ENCODE measurements around the gene FBXO33. TPM values are rescaled to one million over a fixed set of nuclear protein-coding genes. Genes with fewer than 3 reads are reported as not detected.

The FBXO33 gene
- total RNA-seq, 1 donor from 2014 or later = 13.5 TPM

DNA sequence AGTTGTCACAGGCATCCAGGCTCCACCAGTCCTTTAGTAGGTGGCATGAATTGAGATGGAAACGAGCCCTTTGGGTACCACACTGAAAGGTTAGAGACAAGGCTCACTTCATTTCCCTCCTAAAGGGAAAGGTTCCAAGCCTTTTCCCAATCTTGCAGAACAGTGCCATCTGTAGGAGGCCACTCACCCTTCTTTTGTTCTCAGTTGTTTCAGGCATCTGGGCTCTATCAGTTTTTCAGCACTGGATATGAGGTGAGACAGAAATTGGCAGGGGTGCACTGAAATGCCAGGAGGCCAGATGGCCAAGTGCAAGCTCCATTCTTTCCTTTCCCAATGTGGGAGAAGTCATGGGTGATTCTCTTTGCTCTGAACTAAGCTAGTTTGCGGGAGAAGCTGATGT lies 15.2 kb downstream of the FBXO33 start:
- Histone ChIP-seq H3K36me3 (no peaks in the 10 kb centered on the region), H3K27ac (no peak overlapping the region), H3K9me3 (peaks cover 6% of the 10 kb centered on the region), H3K4me3 (no peak overlapping the region), H3K27me3 (no peaks in the 10 kb centered on the region), H3K4me1 (peaks cover 2% of the 10 kb centered on the region)
- DNase-seq = no peak
- ATAC-seq = no peak
- TF ChIP-seq, protein P1, sequence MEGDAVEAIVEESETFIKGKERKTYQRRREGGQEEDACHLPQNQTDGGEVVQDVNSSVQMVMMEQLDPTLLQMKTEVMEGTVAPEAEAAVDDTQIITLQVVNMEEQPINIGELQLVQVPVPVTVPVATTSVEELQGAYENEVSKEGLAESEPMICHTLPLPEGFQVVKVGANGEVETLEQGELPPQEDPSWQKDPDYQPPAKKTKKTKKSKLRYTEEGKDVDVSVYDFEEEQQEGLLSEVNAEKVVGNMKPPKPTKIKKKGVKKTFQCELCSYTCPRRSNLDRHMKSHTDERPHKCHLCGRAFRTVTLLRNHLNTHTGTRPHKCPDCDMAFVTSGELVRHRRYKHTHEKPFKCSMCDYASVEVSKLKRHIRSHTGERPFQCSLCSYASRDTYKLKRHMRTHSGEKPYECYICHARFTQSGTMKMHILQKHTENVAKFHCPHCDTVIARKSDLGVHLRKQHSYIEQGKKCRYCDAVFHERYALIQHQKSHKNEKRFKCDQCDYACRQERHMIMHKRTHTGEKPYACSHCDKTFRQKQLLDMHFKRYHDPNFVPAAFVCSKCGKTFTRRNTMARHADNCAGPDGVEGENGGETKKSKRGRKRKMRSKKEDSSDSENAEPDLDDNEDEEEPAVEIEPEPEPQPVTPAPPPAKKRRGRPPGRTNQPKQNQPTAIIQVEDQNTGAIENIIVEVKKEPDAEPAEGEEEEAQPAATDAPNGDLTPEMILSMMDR (IDR thresholded peaks at IDR 0.05) = no peak
- intact Hi-C loops (cut with DNase I) = no loop called here

- no peak for DNase-seq
- no peak overlapping the region for H3K4me3 ChIP-seq
- no peaks in the 10 kb centered on the region for H3K4me1 ChIP-seq
- H3K27me3 ChIP-seq = no peaks in the 10 kb centered on the region
- H3K36me3 ChIP-seq = no peaks in the 10 kb centered on the region
- no peak overlapping the region for H3K27ac ChIP-seq
- TF ChIP-seq, protein P1 (IDR thresholded peaks at IDR 0.05) = no peak
- intact Hi-C loops (cut with DNase I) = no loop called here
- no peak for ATAC-seq
- peaks cover 6% of the 10 kb centered on the region for H3K9me3 ChIP-seq
Observed at GRCh38 chr14:39416072-39416471, 16.2 kb downstream of the FBXO33 start.

DNA sequence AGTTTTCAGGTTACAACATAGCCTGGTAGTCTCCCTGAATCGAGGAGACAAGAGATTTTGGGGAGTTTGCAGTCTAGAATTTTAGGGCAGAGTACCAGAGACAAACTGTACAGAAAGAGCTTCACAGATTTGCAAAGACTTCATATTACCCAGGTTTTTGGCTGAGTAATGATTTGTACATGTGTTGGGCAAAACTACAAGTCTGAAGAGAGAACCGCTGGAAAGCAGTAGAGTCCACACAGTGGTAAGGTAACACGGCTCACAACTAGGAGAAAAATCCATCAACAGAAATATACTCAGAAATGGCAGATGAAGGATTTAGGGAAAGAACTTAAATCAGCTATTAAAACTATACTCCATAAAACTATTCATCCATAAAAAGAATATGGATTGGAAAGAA lies 25.7 kb downstream of the FBXO33 start:
- Histone ChIP-seq H3K9me3 (no peaks in the 10 kb centered on the region), H3K36me3 (no peaks in the 10 kb centered on the region), H3K27ac (no peak overlapping the region), H3K4me3 (no peak overlapping the region), H3K27me3 (no peaks in the 10 kb centered on the region), H3K4me1 (no peaks in the 10 kb centered on the region)
- TF ChIP-seq, protein P1 (IDR thresholded peaks at IDR 0.05) = no peak
- no peak for DNase-seq
- intact Hi-C loops (cut with DNase I) = no loop called here
- ATAC-seq = no peak

- Histone ChIP-seq H3K27ac (no peak overlapping the region), H3K27me3 (no peaks in the 10 kb centered on the region), H3K4me1 (no peaks in the 10 kb centered on the region), H3K9me3 (no peaks in the 10 kb centered on the region), H3K4me3 (no peak overlapping the region), H3K36me3 (peaks cover 50% of the 10 kb centered on the region)
- intact Hi-C loops (cut with DNase I) = no loop called here
- DNase-seq (no peak), ATAC-seq (no peak)
- TF ChIP-seq, protein P1 (IDR thresholded peaks at IDR 0.05) = no peak
Observed at GRCh38 chr14:39398382-39398781, 33.9 kb downstream of the FBXO33 start.

DNA sequence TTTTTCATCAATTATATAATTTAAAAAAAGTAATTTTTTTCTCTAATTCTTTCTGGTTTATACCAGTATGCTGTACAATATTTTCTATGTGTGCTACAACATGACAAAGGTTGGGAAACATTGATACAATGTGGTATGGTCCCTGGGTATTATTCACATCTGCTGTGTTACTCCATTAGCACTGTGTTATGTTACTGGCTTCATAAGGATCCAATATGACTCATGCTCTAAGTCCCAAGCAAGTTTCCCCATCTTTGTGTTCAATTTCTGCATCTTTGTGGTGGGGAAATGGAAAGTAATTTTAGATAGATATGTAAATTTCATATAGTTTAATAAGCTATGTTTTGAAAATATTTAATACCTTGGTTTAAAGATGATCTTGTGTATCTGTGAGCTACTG lies 35.8 kb downstream of the FBXO33 start:
- Histone ChIP-seq H3K4me3 (no peak overlapping the region), H3K4me1 (no peaks in the 10 kb centered on the region), H3K27me3 (no peaks in the 10 kb centered on the region), H3K27ac (no peak overlapping the region), H3K36me3 (peaks cover 50% of the 10 kb centered on the region), H3K9me3 (no peaks in the 10 kb centered on the region)
- DNase-seq (no peak), ATAC-seq (no peak)
- intact Hi-C loops (cut with DNase I) = no loop called here
- TF ChIP-seq, protein P1 (IDR thresholded peaks at IDR 0.05) = no peak

GRCh38 chr14:39395555-39396254 lies 36.5 kb downstream of the FBXO33 start:
- H3K9me3 ChIP-seq = no peaks in the 10 kb centered on the region
- TF ChIP-seq, protein P1 (IDR thresholded peaks at IDR 0.05) = no peak
- H3K36me3 ChIP-seq = peaks cover 48% of the 10 kb centered on the region
- intact Hi-C loops (cut with DNase I) = no loop called here
- H3K4me3 ChIP-seq = no peak overlapping the region
- H3K4me1 ChIP-seq = no peaks in the 10 kb centered on the region
- ATAC-seq (no peak), DNase-seq (no peak)
- H3K27ac ChIP-seq = no peak overlapping the region
- no peaks in the 10 kb centered on the region for H3K27me3 ChIP-seq
